CD14-positive monocyte (primary cell): ENCODE results near the gene TBXA2R. TPM values are rescaled to one million over a fixed set of nuclear protein-coding genes. Genes with fewer than 3 reads are reported as not detected.
"Not testable (repeated sequence)": the region's sequence is repeated elsewhere in the genome, so short reads cannot be mapped to it uniquely, and the experiment has no call there.

Source experiments
- DNase-seq, 3 donors: peaks; one replicate each; pipeline ENCODE4 v3.0.0-alpha.2; 2011 to 2022
- H2AFZ ChIP-seq: 2 replicates; pipeline ENCODE4 v1.6.0; 2012; ENCODE audit warnings: mild to moderate bottlenecking, low read depth, low read length, inconsistent platforms; ENCODE audit not compliant: insufficient read depth, poor library complexity, severe bottlenecking
- H3K27ac ChIP-seq, 2 donors: 1 replicate in 1 of 2; 2 replicates in 1 of 2; pipeline ENCODE4 v1.5.1; 2012 to 2013; ENCODE audit warnings: low read length in 2 of 2, control low read depth in 1 of 2, inconsistent platforms in 1 of 2, low read depth in 1 of 2, mild to moderate bottlenecking in 1 of 2
- H3K27me3 ChIP-seq, 2 donors: one replicate each; pipeline versions ENCODE4 v1.6.0 to v1.6.1; 2011 to 2013; ENCODE audit warnings: low read length in 2 of 2; ENCODE audit not compliant: control insufficient read depth in 2 of 2, insufficient read depth in 2 of 2
- H3K36me3 ChIP-seq, 2 donors: replicated peaks in 1 of 2; 1 replicate in 1 of 2; 2 replicates in 1 of 2; pipeline versions ENCODE4 v1.5.1 to v1.6.1; 2012 to 2013; ENCODE audit warnings: low read length in 2 of 2, control low read depth in 1 of 2, inconsistent platforms in 1 of 2, mild to moderate bottlenecking in 1 of 2; ENCODE audit not compliant: insufficient read depth in 2 of 2, control insufficient read depth in 1 of 2
- H3K4me1 ChIP-seq, 2 donors: 1 replicate in 1 of 2; 2 replicates in 1 of 2; pipeline versions ENCODE4 v1.5.1 to v1.6.1; 2012 to 2013; ENCODE audit warnings: low read length in 2 of 2, control low read depth in 1 of 2, inconsistent platforms in 1 of 2, mild to moderate bottlenecking in 1 of 2, moderate library complexity in 1 of 2; ENCODE audit not compliant: insufficient read depth in 2 of 2, control insufficient read depth in 1 of 2
- H3K4me2 ChIP-seq: replicated peaks from 2 replicates; pipeline ENCODE3; 2012; ENCODE audit warnings: low read length, moderate library complexity, mild to moderate bottlenecking; ENCODE audit not compliant: poor library complexity, severe bottlenecking; ENCODE audit errors: extremely low read depth
- H3K4me3 ChIP-seq, 3 experiments: fragments of 200-600 bp in 1 of 3; sonication (generic) in 1 of 3; replicated peaks in 1 of 3; 1 replicate in 2 of 3; 2 replicates in 1 of 3; pipeline ENCODE4 v1.5.1; 2011 to 2013; ENCODE audit warnings: low read length in 3 of 3, mild to moderate bottlenecking in 3 of 3, control low read depth in 2 of 3, low read depth in 2 of 3, inconsistent platforms in 1 of 3, moderate library complexity in 1 of 3
- H3K79me2 ChIP-seq: 2 replicates; pipeline ENCODE4 v1.6.0; 2012; ENCODE audit warnings: mild to moderate bottlenecking, control low read depth, inconsistent platforms, low read length, moderate library complexity; ENCODE audit not compliant: insufficient read depth
- H3K9ac ChIP-seq: 2 replicates; pipeline ENCODE4 v1.6.0; 2017; ENCODE audit warnings: low read length, mild to moderate bottlenecking; ENCODE audit not compliant: insufficient read depth, poor library complexity, severe bottlenecking
- H3K9me3 ChIP-seq, 2 donors: replicated peaks in 1 of 2; 1 replicate in 1 of 2; 2 replicates in 1 of 2; pipeline versions ENCODE4 v1.5.1 to v1.6.1; 2012 to 2013; ENCODE audit warnings: low read length in 2 of 2, control low read depth in 1 of 2; ENCODE audit not compliant: control insufficient read depth in 1 of 2, insufficient read depth in 1 of 2
- H4K20me1 ChIP-seq: 2 replicates; pipeline ENCODE4 v1.6.0; 2012; ENCODE audit warnings: mild to moderate bottlenecking, low read length, control low read depth, moderate library complexity; ENCODE audit not compliant: insufficient read depth
- H3K27ac Mint-ChIP-seq, 7 donors: one replicate each; pipeline ENCODE4 v1.8.0; 2020; ENCODE audit warnings: mild to moderate bottlenecking in 7 of 7, mixed read lengths in 7 of 7, moderate library complexity in 6 of 7, inconsistent platforms in 2 of 7
- H3K27me3 Mint-ChIP-seq, 3 donors: one replicate each; pipeline ENCODE4 v1.8.0; 2021 to 2022; ENCODE audit warnings: low read depth in 3 of 3, mild to moderate bottlenecking in 3 of 3, mixed read lengths in 3 of 3, moderate library complexity in 3 of 3, inconsistent platforms in 1 of 3
- H3K36me3 Mint-ChIP-seq, 2 donors: one replicate each; pipeline ENCODE4 v1.8.0; 2020; ENCODE audit warnings: mixed read lengths in 2 of 2, inconsistent platforms in 1 of 2, mild to moderate bottlenecking in 1 of 2
- H3K4me1 Mint-ChIP-seq: one replicate; pipeline ENCODE4 v1.8.0; 2020; ENCODE audit warnings: mild to moderate bottlenecking, mixed read lengths
- H3K4me3 Mint-ChIP-seq, 2 donors: one replicate each; pipeline ENCODE4 v1.8.0; 2020; ENCODE audit warnings: mild to moderate bottlenecking in 2 of 2, mixed read lengths in 2 of 2, moderate library complexity in 1 of 2
- H3K9me3 Mint-ChIP-seq, 7 donors: one replicate each; pipeline ENCODE4 v1.8.0; 2020 to 2022; ENCODE audit warnings: mixed read lengths in 7 of 7, mild to moderate bottlenecking in 6 of 7, moderate library complexity in 6 of 7, inconsistent platforms in 2 of 7
- CTCF ChIP-seq: fragments of 200-600 bp; IDR thresholded peaks from one replicate; pipeline ENCODE4 v1.8.0; 2022; ENCODE audit warnings: antibody characterized with exemption, mild to moderate bottlenecking
- WGBS: methylation state at CpG from one replicate; pipeline ENCODE4 v1.1.5; 2013; ENCODE audit warnings: missing lambda C conversion rate; ENCODE audit not compliant: insufficient coverage; 5-methylcytosine and 5-hydroxymethylcytosine counted together
- intact Hi-C, 2 donors: fragments of 100-400 bp; cut with micrococcal nuclease; formaldehyde crosslinking; loops; one replicate each; pipeline versions ENCODE4 v1.15.0 to v1.15.1; 2023
- polyA plus RNA-seq, 3 donors: library from polyadenylated mRNA; depleted of rRNA in 1 of 3; unstranded in 2 of 3; stranded (reverse) in 1 of 3; fragments of 300-500 nt in 2 of 3; fragments of >200 nt in 1 of 3; fragmentation: Illumina TruSeq in 2 of 3; gene quantifications; 1 replicate in 2 of 3; 2 replicates in 1 of 3; pipeline ENCODE4 v1.2.3, GENCODE V29; 2012 to 2021

TBXA2R gene
- polyA plus RNA-seq, 3 donors = 0.05 TPM; not detected in 2

- peaks cover 9% of the 10 kb centered on the region for H3K79me2 ChIP-seq
- Mint-ChIP-seq H3K4me3 (peak overlapping the region; percentile 76 to 80), H3K9me3 (peaks cover 0 to 8% (median 3%) of the 10 kb centered on the region in 7 donors), H3K4me1 (peaks cover 35% of the 10 kb centered on the region), H3K27me3 (peaks cover 0 to 2% (median 2%) of the 10 kb centered on the region in 3 donors), H3K27ac (peak overlapping the region; percentile 38 to 87 (median 79)), H3K36me3 (peaks cover 8 to 23% of the 10 kb centered on the region in 2 donors)
- peak overlapping the region in 1 of 2 donors; percentile 82 for H3K27ac ChIP-seq
- H3K36me3 ChIP-seq = peaks cover 0 to 4% of the 10 kb centered on the region in 2 donors
- H4K20me1 ChIP-seq = no peaks in the 10 kb centered on the region
- WGBS = 3% methylated on average over 40 of the region's 48 CpGs
- intact Hi-C loops = loop anchor here (2.0 to 5.0 kb wide), 3 partner anchors 15 to 65 kb away; partner anchors contain the start of genes MFSD12 (in 2 of the 2), CACTIN (in 1 of the 2) and FZR1 (in 1 of the 2)
- peak overlapping the region; percentile 94 for H2AFZ ChIP-seq
- no peak for TF ChIP-seq CTCF
- no peaks in the 10 kb centered on the region for H3K27me3 ChIP-seq
- H3K4me1 ChIP-seq = peaks cover 30 to 44% of the 10 kb centered on the region in 2 donors
- H3K9me3 ChIP-seq = no peaks in the 10 kb centered on the region
- H3K9ac ChIP-seq = peak overlapping the region; percentile 65
- peak overlapping the region; percentile 35 to 84 (median 64) for H3K4me3 ChIP-seq
- peak; percentile 99 for DNase-seq
- H3K4me2 ChIP-seq = peak overlapping the region; percentile 99
These were observed 34.4 kb downstream of the TBXA2R start for GRCh38 chr19:3572132-3572854.

DNA sequence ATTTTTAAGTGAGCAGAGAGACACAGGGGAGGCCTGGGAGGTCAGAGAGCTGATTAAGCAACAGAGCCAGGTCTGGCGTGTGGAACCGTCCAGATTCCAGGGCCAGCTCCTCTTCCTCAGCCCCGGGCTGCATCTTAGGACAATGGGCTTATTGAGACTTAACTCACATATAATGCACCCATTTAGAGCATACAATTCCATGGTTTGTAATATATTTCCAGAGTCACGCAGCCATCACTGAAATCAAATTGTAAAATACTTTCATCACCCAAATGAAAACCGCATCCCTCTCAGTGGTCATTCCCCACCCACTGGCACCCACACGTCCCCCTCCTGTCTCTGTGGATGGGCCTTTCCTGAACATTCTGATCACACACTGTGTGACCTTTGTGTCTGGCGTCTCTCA lies 36.1 kb downstream of the TBXA2R start:
- peaks cover 22 to 32% of the 10 kb centered on the region in 2 donors for H3K4me1 ChIP-seq
- peaks cover 9% of the 10 kb centered on the region for H3K79me2 ChIP-seq
- H3K4me3 Mint-ChIP-seq = no peak overlapping the region
- no peaks in the 10 kb centered on the region for H3K27me3 ChIP-seq
- peaks cover 0 to 8% (median 0%) of the 10 kb centered on the region in 7 donors for H3K9me3 Mint-ChIP-seq
- intact Hi-C loops = loop anchor here in 1 of 2 donors (5.0 kb wide), 1 partner anchor 63 kb away; the partner anchor contains the start of gene FZR1
- no peak overlapping the region for H3K4me2 ChIP-seq
- no peak for TF ChIP-seq CTCF
- WGBS = 74% methylated on average over 4 of the region's 7 CpGs
- H2AFZ ChIP-seq = no peak overlapping the region
- no peaks in the 10 kb centered on the region for H4K20me1 ChIP-seq
- H3K4me1 Mint-ChIP-seq = peaks cover 24% of the 10 kb centered on the region
- H3K36me3 ChIP-seq = peaks cover 0 to 4% of the 10 kb centered on the region in 2 donors
- H3K27ac ChIP-seq = no peak overlapping the region
- no peak overlapping the region for H3K4me3 ChIP-seq
- H3K36me3 Mint-ChIP-seq = peaks cover 8 to 15% of the 10 kb centered on the region in 2 donors
- no peak for DNase-seq
- H3K9ac ChIP-seq = no peak overlapping the region
- no peaks in the 10 kb centered on the region for H3K9me3 ChIP-seq
- H3K27me3 Mint-ChIP-seq = peaks cover under 1 to 2% (median 2%) of the 10 kb centered on the region in 3 donors
- peak overlapping the region in 1 of 7 donors; percentile 50 for H3K27ac Mint-ChIP-seq

DNA sequence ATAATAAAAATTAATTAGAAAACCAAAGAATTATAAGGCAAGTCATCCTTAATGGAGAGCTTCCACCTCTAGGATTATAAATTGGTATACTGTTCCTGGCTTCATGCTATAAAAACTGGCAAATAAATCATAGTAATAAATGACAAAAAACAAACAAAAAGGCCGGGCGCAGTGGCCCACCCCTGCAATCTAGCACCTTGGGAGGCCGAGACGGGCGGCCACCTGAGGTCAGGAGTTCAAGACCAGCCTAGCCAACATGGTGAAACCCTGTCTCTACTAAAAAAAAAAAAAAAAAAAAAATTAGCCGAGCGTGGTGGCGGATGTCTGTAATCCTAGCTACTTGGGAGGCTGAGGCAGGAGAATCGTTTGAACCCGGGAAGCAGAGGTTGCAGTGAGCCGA lies 36.6 kb downstream of the TBXA2R start:
- intact Hi-C loops = loop anchor here in 1 of 2 donors (5.0 kb wide), 1 partner anchor 63 kb away; the partner anchor contains the start of gene FZR1
- H3K4me1 Mint-ChIP-seq = peaks cover 19% of the 10 kb centered on the region
- not testable (repeated sequence) for H2AFZ ChIP-seq, H3K27me3 ChIP-seq, H3K36me3 Mint-ChIP-seq, H4K20me1 ChIP-seq, H3K9me3 ChIP-seq, H3K9ac ChIP-seq, H3K4me2 ChIP-seq, H3K36me3 ChIP-seq, H3K4me3 Mint-ChIP-seq, H3K27ac ChIP-seq, DNase-seq, H3K27ac Mint-ChIP-seq, H3K9me3 Mint-ChIP-seq, H3K27me3 Mint-ChIP-seq, H3K4me3 ChIP-seq, H3K79me2 ChIP-seq
- H3K4me1 ChIP-seq = peaks cover 22 to 28% of the 10 kb centered on the region in 2 donors
- WGBS = no CpG with 5 or more reads among the region's 11 CpGs
